HL-60 (cell line): Measurements from ENCODE around the gene NCF4.

ENCODE experiments used
- POLR2AphosphoS5 ChIP-seq: IDR thresholded peaks from 2 replicates; pipeline ENCODE4 v1.6.1; 2012; ENCODE audit warnings: low read depth
- TF ChIP-seq, protein P1 (sequence below): IDR thresholded peaks from one replicate; pipeline ENCODE4 v1.5.1; 2011; ENCODE audit warnings: low read length, control low read depth, inconsistent platforms; ENCODE audit not compliant: insufficient read depth
- TF ChIP-seq, protein P2 (sequence below): IDR thresholded peaks from 2 replicates; pipeline ENCODE4 v1.6.1; 2012; ENCODE audit warnings: low read depth; ENCODE audit not compliant: insufficient replicate concordance

DNA sequence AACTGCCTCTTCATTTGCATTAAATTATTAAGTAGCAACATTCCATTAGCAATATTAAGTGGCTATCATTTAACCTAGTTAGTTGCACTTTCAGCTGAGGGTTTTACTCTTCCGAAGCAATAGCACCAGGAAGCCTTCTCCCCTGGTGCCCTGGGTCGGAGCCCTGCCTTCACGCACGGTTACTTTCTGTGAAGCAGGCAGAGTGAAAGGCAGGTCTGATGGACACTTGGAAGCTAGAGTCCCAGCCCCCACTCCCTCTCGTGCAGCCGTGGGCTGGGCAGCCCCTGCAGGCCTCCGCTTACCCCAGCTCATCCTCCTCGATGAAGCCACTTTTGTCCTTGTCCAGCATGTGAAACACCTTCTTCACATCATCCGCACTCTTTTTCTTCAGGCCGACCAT lies 46.0 kb upstream of the NCF4 start:
- TF ChIP-seq, protein P1, sequence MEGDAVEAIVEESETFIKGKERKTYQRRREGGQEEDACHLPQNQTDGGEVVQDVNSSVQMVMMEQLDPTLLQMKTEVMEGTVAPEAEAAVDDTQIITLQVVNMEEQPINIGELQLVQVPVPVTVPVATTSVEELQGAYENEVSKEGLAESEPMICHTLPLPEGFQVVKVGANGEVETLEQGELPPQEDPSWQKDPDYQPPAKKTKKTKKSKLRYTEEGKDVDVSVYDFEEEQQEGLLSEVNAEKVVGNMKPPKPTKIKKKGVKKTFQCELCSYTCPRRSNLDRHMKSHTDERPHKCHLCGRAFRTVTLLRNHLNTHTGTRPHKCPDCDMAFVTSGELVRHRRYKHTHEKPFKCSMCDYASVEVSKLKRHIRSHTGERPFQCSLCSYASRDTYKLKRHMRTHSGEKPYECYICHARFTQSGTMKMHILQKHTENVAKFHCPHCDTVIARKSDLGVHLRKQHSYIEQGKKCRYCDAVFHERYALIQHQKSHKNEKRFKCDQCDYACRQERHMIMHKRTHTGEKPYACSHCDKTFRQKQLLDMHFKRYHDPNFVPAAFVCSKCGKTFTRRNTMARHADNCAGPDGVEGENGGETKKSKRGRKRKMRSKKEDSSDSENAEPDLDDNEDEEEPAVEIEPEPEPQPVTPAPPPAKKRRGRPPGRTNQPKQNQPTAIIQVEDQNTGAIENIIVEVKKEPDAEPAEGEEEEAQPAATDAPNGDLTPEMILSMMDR, result no peak
- no peak for TF ChIP-seq POLR2AphosphoS5
- TF ChIP-seq, protein P2, sequence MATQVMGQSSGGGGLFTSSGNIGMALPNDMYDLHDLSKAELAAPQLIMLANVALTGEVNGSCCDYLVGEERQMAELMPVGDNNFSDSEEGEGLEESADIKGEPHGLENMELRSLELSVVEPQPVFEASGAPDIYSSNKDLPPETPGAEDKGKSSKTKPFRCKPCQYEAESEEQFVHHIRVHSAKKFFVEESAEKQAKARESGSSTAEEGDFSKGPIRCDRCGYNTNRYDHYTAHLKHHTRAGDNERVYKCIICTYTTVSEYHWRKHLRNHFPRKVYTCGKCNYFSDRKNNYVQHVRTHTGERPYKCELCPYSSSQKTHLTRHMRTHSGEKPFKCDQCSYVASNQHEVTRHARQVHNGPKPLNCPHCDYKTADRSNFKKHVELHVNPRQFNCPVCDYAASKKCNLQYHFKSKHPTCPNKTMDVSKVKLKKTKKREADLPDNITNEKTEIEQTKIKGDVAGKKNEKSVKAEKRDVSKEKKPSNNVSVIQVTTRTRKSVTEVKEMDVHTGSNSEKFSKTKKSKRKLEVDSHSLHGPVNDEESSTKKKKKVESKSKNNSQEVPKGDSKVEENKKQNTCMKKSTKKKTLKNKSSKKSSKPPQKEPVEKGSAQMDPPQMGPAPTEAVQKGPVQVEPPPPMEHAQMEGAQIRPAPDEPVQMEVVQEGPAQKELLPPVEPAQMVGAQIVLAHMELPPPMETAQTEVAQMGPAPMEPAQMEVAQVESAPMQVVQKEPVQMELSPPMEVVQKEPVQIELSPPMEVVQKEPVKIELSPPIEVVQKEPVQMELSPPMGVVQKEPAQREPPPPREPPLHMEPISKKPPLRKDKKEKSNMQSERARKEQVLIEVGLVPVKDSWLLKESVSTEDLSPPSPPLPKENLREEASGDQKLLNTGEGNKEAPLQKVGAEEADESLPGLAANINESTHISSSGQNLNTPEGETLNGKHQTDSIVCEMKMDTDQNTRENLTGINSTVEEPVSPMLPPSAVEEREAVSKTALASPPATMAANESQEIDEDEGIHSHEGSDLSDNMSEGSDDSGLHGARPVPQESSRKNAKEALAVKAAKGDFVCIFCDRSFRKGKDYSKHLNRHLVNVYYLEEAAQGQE, result no peak
